HEK293T (cell line): Measurements from ENCODE around the gene TRAPPC1.

Experiments
- ARNT ChIP-seq: fragments of 450-650 bp; IDR thresholded peaks from 2 replicates; pipeline ENCODE4 v1.6.1; 2017; ENCODE audit warnings: mild to moderate bottlenecking
- BHLHE40 ChIP-seq: fragments of 450-650 bp; IDR thresholded peaks from 2 replicates; pipeline ENCODE4 v1.6.1; 2016; ENCODE audit warnings: mild to moderate bottlenecking, moderate library complexity, borderline replicate concordance
- ELF4 ChIP-seq: fragments of 450-650 bp; IDR thresholded peaks from 2 replicates; pipeline ENCODE4 v1.6.1; 2017; ENCODE audit warnings: antibody characterized with exemption
- FOXA1 ChIP-seq: fragments of 450-650 bp; IDR thresholded peaks from 2 replicates; pipeline ENCODE4 v1.6.1; 2016; ENCODE audit warnings: mild to moderate bottlenecking
- FOXK2 ChIP-seq: fragments of 450-650 bp; IDR thresholded peaks from 2 replicates; pipeline ENCODE4 v1.6.1; 2016; ENCODE audit warnings: mild to moderate bottlenecking
- FOXM1 ChIP-seq: fragments of 450-650 bp; IDR thresholded peaks from 2 replicates; pipeline ENCODE4 v1.6.1; 2017; ENCODE audit warnings: mild to moderate bottlenecking, borderline replicate concordance
- HDGF ChIP-seq: fragments of 450-650 bp; IDR thresholded peaks from 2 replicates; pipeline ENCODE4 v1.6.1; 2017; ENCODE audit warnings: antibody characterized with exemption, borderline replicate concordance
- L3MBTL2 ChIP-seq: fragments of 450-650 bp; conservative IDR thresholded peaks from 2 replicates; pipeline ENCODE4 v1.6.1; 2016; ENCODE audit warnings: mild to moderate bottlenecking
- NFRKB ChIP-seq: fragments of 450-650 bp; IDR thresholded peaks from 2 replicates; pipeline ENCODE4 v1.6.1; 2016; ENCODE audit warnings: mild to moderate bottlenecking, moderate library complexity
- SP1 ChIP-seq: fragments of 450-650 bp; IDR thresholded peaks from 2 replicates; pipeline ENCODE4 v1.6.1; 2017
- SUZ12 ChIP-seq: fragments of 450-650 bp; IDR thresholded peaks from 2 replicates; pipeline ENCODE4 v1.6.1; 2016; ENCODE audit warnings: mild to moderate bottlenecking
- ZNF384 ChIP-seq: fragments of 450-650 bp; IDR thresholded peaks from 2 replicates; pipeline ENCODE4 v1.6.1; 2016

GRCh38 chr17:7959503-7960253, 27.9 kb upstream of the TRAPPC1 start:
- TF ChIP-seq L3MBTL2 (no peak), NFRKB (no peak), HDGF (no peak), ZNF384 (no peak), SP1 (no peak), ELF4 (no peak), FOXM1 (no peak), SUZ12 (no peak), BHLHE40 (no peak), FOXK2 (no peak), ARNT (no peak), FOXA1 (no peak)
